Testis (tissue), 3 donors: ENCODE data around the gene MLN. TPM values are rescaled to one million over a fixed set of nuclear protein-coding genes. Genes with fewer than 3 reads are reported as not detected.

Experiments
- DNase-seq: peaks from one replicate; pipeline ENCODE4 v3.0.0-alpha.2; 2019
- H3K27ac ChIP-seq, 2 donors: fragments of 200-600 bp; sonication (generic); one replicate each; pipeline ENCODE4 v1.5.1; 2019
- H3K27me3 ChIP-seq: fragments of 200-600 bp; sonication (generic); one replicate; pipeline ENCODE4 v1.5.1; 2019
- H3K36me3 ChIP-seq: fragments of 200-600 bp; sonication (generic); one replicate; pipeline ENCODE4 v1.5.1; 2017; ENCODE audit warnings: low read depth; ENCODE audit errors: missing control alignments
- H3K4me1 ChIP-seq: fragments of 200-600 bp; sonication (generic); one replicate; pipeline ENCODE4 v1.5.1; 2019
- H3K4me3 ChIP-seq, 2 donors: fragments of 200-600 bp; sonication (generic); one replicate each; pipeline ENCODE4 v1.5.1; 2017 to 2019
- H3K9me3 ChIP-seq: fragments of 200-600 bp; sonication (generic); one replicate; pipeline ENCODE4 v1.5.1; 2017
- POLR2A ChIP-seq: fragments of 450-650 bp; IDR thresholded peaks from one replicate; pipeline ENCODE4 v1.6.1; 2017; ENCODE audit warnings: antibody characterized with exemption, mild to moderate bottlenecking, moderate library complexity
- WGBS, 2 donors: methylation state at CpG; one replicate each; pipeline ENCODE4 v1.1.5; 2018; 5-methylcytosine and 5-hydroxymethylcytosine counted together
- intact Hi-C: fragments of 100-400 bp; cut with DNase I; formaldehyde crosslinking; loops from one replicate; pipeline ENCODE4 v1.15.1; 2023; ENCODE audit warnings: low total_unique reads
- polyA plus RNA-seq: library from polyadenylated mRNA; stranded (reverse); fragments of 350-450 nt; fragmentation: Illumina TruSeq; extraction: RNeasy Lipid Tissue Mini Kit (QIAGEN cat#74804); gene quantifications from one replicate; pipeline ENCODE4 v1.2.3, GENCODE V29; 2014; ENCODE audit warnings: low read depth, low replicate concordance; ENCODE audit not compliant: insufficient read depth
- total RNA-seq, 2 donors: library from RNA; depleted of rRNA; stranded (reverse); fragments of >200 nt; gene quantifications; one replicate each; pipeline ENCODE4 v1.2.3, GENCODE V29; 2016
- TF ChIP-seq, protein P1 (sequence below), 3 experiments: fragments of 450-650 bp in 2 of 3; fragments of 200-600 bp in 1 of 3; sonication (generic) in 1 of 3; IDR thresholded peaks; one replicate each; pipeline ENCODE4 v1.5.1; 2016 to 2019; ENCODE audit warnings: antibody characterized with exemption in 3 of 3, mild to moderate bottlenecking in 2 of 3, moderate library complexity in 1 of 3

Gene MLN
- total and polyA plus RNA-seq, 3 donors from 2014 or later, result not detected

DNA sequence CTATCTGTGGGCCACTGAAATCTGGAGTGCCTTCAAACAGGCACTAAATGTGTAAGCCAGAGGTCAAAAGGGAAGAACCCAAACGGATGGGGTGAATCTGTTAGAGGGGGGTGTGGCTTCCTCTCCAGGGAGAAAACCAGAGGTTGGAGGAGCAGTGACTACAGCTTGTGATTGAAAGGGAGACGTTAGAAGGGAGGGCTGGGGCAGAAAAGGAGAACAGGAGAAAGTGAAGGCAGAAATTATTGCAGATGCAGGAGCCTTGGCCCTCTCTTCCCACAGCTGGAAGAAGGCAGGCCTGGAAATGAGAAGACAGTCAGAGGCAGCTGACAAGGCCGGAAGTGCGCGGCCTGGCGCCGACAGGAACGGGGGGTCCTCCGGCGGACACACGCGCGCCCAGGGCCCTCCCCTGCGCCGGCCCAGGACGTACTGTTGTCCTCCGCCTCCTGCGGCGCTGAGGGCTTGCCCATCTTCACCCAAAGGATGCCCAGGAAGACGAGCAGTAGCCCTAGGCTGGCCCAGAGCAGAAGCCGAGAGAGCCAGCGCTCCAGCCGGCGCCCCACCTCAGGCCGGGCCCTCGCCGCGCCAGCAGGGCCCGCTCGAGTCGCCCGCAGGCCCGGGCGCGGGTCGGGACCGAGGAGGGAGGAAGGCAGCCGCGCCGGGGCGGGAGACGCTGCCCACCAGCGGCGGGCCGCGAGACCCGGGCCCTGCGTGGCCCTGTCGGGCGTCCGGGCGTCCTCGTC, 15.7 kb downstream of the MLN start:
- WGBS, 2 donors, result 0 to 1% methylated on average over 2 to 47 of the region's 53 CpGs
- peak overlapping the region; percentile 83 to 99 for H3K27ac ChIP-seq
- H3K4me1 ChIP-seq, result peaks cover 16% of the 10 kb centered on the region
- intact Hi-C loops, result no loop called here
- peak; percentile 88 for DNase-seq
- no peaks in the 10 kb centered on the region for H3K27me3 ChIP-seq
- H3K4me3 ChIP-seq, result peak overlapping the region; percentile 75 to 99
- no peaks in the 10 kb centered on the region for H3K9me3 ChIP-seq
- H3K36me3 ChIP-seq, result no peaks in the 10 kb centered on the region
- no peak for TF ChIP-seq POLR2A
- TF ChIP-seq, protein P1, sequence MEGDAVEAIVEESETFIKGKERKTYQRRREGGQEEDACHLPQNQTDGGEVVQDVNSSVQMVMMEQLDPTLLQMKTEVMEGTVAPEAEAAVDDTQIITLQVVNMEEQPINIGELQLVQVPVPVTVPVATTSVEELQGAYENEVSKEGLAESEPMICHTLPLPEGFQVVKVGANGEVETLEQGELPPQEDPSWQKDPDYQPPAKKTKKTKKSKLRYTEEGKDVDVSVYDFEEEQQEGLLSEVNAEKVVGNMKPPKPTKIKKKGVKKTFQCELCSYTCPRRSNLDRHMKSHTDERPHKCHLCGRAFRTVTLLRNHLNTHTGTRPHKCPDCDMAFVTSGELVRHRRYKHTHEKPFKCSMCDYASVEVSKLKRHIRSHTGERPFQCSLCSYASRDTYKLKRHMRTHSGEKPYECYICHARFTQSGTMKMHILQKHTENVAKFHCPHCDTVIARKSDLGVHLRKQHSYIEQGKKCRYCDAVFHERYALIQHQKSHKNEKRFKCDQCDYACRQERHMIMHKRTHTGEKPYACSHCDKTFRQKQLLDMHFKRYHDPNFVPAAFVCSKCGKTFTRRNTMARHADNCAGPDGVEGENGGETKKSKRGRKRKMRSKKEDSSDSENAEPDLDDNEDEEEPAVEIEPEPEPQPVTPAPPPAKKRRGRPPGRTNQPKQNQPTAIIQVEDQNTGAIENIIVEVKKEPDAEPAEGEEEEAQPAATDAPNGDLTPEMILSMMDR (IDR thresholded peaks at IDR 0.05), result no peak

DNA sequence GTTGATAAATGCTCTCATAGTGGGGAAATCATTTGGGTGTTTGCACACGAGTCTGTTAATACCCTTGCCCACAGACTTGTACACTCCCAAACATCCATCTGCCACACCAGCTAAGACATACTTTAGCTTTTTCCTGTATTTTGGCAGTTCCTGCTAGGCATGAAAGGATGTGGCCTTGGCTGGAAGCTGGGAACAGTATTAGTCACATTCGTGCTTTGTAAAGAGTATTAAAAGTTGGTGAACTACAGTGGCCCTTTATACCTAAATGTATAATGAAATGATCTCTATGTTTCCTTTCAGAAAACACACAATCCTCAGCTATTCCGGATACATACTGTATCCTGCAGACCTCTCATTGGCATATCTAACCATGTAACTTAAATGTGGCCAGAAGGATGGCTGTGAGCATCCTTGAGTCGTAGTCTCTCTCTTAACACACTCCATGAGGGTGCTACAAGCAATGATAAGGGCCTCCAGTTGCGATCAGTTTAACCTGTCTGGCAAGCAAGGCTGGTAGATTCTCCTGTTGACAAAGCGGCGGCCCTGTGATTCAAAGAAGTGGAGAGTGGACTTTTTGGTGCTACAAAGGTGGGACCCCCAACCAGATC, 16.4 kb downstream of the MLN start:
- no peak for DNase-seq
- Histone ChIP-seq H3K36me3 (no peaks in the 10 kb centered on the region), H3K4me1 (peaks cover 16% of the 10 kb centered on the region), H3K27me3 (no peaks in the 10 kb centered on the region), H3K4me3 (peak overlapping the region; percentile 75 to 99), H3K9me3 (no peaks in the 10 kb centered on the region), H3K27ac (peak overlapping the region; percentile 83 to 99)
- intact Hi-C loops, result no loop called here
- 14 to 33% methylated on average over 7 of the region's 7 CpGs for WGBS, 2 donors
- TF ChIP-seq, protein P1 (IDR thresholded peaks at IDR 0.05), result no peak
- TF ChIP-seq POLR2A, result no peak

- peak overlapping the region; percentile 83 to 99 for H3K27ac ChIP-seq
- 49 to 53% methylated on average over 3 of the region's 3 CpGs for WGBS, 2 donors
- TF ChIP-seq, protein P1 (IDR thresholded peaks at IDR 0.05), result no peak
- TF ChIP-seq POLR2A, result no peak
- no peak for DNase-seq
- H3K36me3 ChIP-seq, result no peaks in the 10 kb centered on the region
- no peaks in the 10 kb centered on the region for H3K9me3 ChIP-seq
- H3K4me1 ChIP-seq, result peaks cover 16% of the 10 kb centered on the region
- H3K4me3 ChIP-seq, result no peak overlapping the region
- intact Hi-C loops, result no loop called here
- no peaks in the 10 kb centered on the region for H3K27me3 ChIP-seq
Observed at GRCh38 chr6:33786736-33787135, 17.1 kb downstream of the MLN start.

DNA sequence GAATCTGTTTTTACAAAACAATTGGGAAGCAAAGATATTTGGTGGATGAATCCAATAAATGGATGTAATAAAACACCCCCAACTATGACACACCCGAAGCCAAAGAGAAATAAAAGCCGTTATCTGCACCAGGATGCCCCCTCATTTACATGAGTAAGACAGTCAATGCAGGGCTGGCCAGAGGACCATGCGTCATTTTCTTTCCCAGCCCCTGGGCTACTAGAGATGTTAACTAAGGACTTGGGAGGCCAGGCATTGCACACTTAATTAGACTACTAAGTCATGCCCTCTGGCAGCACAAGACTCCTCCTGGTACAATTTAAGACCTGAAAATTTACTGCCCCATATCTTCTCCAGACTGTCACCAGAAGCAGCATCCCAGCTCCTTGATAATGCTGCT, 18.0 kb downstream of the MLN start:
- H3K9me3 ChIP-seq, result no peaks in the 10 kb centered on the region
- H3K36me3 ChIP-seq, result no peaks in the 10 kb centered on the region
- intact Hi-C loops, result no loop called here
- 40 to 65% methylated on average over 3 of the region's 3 CpGs for WGBS, 2 donors
- H3K4me3 ChIP-seq, result no peak overlapping the region
- no peaks in the 10 kb centered on the region for H3K27me3 ChIP-seq
- TF ChIP-seq, protein P1 (IDR thresholded peaks at IDR 0.05), result no peak
- no peak for TF ChIP-seq POLR2A
- H3K4me1 ChIP-seq, result peaks cover 16% of the 10 kb centered on the region
- DNase-seq, result no peak
- no peak overlapping the region for H3K27ac ChIP-seq
